B cell (primary cell): ENCODE data around the gene FAM186B. TPM values are rescaled to one million over a fixed set of nuclear protein-coding genes. Genes with fewer than 3 reads are reported as not detected.

Source experiments
- ATAC-seq: fragments of 200-7000 bp; cut with Tn5 transposase; one replicate; pipeline ENCODE4 v1.10.0; 2021; ENCODE audit warnings: low read depth, mild to moderate bottlenecking, moderate number of reproducible peaks, moderate library complexity
- CTCF ChIA-PET: fragments of 350-600 bp; sonication (Branson Sonifier 250); formaldehyde crosslinking; loops from one replicate; lab custom pipeline; 2021; ENCODE audit warnings: antibody characterized with exemption, inconsistent platforms; lab: Charles Lee
- POLR2A ChIA-PET: fragments of 350-600 bp; sonication (Branson Sonifier 250); formaldehyde crosslinking; loops from one replicate; lab custom pipeline; 2021; ENCODE audit warnings: antibody characterized with exemption; lab: Charles Lee
- DNase-seq: peaks from one replicate; pipeline ENCODE4 v3.0.0; 2013
- H2AFZ ChIP-seq: 2 replicates; pipeline ENCODE4 v1.6.1; 2012; ENCODE audit warnings: mild to moderate bottlenecking, low read depth, low read length; ENCODE audit not compliant: insufficient read depth, poor library complexity, severe bottlenecking
- H3K27ac ChIP-seq, 2 donors: 1 replicate in 1 of 2; 2 replicates in 1 of 2; pipeline ENCODE4 v1.5.1; 2012 to 2013; ENCODE audit warnings: low read length in 2 of 2, mild to moderate bottlenecking in 2 of 2, moderate library complexity in 1 of 2
- H3K27me3 ChIP-seq, 4 experiments: fragments of 200-600 bp in 1 of 4; sonication (generic) in 1 of 4; replicated peaks in 1 of 4; 1 replicate in 2 of 4; 2 replicates in 2 of 4; pipeline versions ENCODE4 v1.6.1 to v1.7.0; 2013 to 2016; ENCODE audit warnings: low read length in 3 of 4, mild to moderate bottlenecking in 2 of 4, mixed read lengths in 1 of 4, moderate library complexity in 1 of 4; ENCODE audit not compliant: insufficient read depth in 4 of 4, control insufficient read depth in 3 of 4; ENCODE audit errors: control extremely low read depth in 1 of 4
- H3K36me3 ChIP-seq, 2 experiments: replicated peaks in 1 of 2; 1 replicate in 1 of 2; 2 replicates in 1 of 2; pipeline versions ENCODE4 v1.6.1 to v1.7.1; 2013; ENCODE audit warnings: low read length in 1 of 2; ENCODE audit not compliant: insufficient read depth in 2 of 2, control insufficient read depth in 1 of 2; ENCODE audit errors: control extremely low read depth in 1 of 2, extremely low read depth in 1 of 2
- H3K4me1 ChIP-seq, 2 donors: fragments of 200-600 bp in 1 of 2; sonication (generic) in 1 of 2; 1 replicate in 1 of 2; 2 replicates in 1 of 2; pipeline versions ENCODE4 v1.5.1 to v1.6.1; 2013 to 2017; ENCODE audit warnings: low read length in 2 of 2; ENCODE audit not compliant: control insufficient read depth in 2 of 2, insufficient read depth in 2 of 2
- H3K4me2 ChIP-seq: replicated peaks from 2 replicates; pipeline ENCODE3; 2012; ENCODE audit warnings: mild to moderate bottlenecking, low read depth, low read length; ENCODE audit not compliant: poor library complexity, severe bottlenecking
- H3K4me3 ChIP-seq, 5 experiments: fragments of 200-600 bp in 1 of 5; sonication (generic) in 1 of 5; 1 replicate in 3 of 5; 2 replicates in 2 of 5; pipeline versions ENCODE4 v1.5.1 to v1.7.0; 2011 to 2016; ENCODE audit warnings: low read length in 4 of 5, mild to moderate bottlenecking in 4 of 5, low read depth in 2 of 5, control low read depth in 1 of 5, moderate library complexity in 1 of 5; ENCODE audit not compliant: insufficient read depth in 1 of 5; ENCODE audit errors: control extremely low read depth in 1 of 5, extremely low read depth in 1 of 5
- H3K79me2 ChIP-seq: fragments of 200-600 bp; sonication (generic); one replicate; pipeline ENCODE4 v1.6.0; 2016; ENCODE audit warnings: low read length; ENCODE audit not compliant: control insufficient read depth, insufficient read depth
- H3K9ac ChIP-seq: fragments of 200-600 bp; sonication (generic); 2 replicates; pipeline ENCODE4 v1.6.1; 2017; ENCODE audit warnings: mild to moderate bottlenecking, low read length, moderate library complexity
- H3K9me3 ChIP-seq, 3 donors: one replicate each; pipeline versions ENCODE4 v1.6.1 to v1.7.1; 2013; ENCODE audit warnings: low read length in 2 of 3; ENCODE audit not compliant: control insufficient read depth in 2 of 3, insufficient read depth in 1 of 3; ENCODE audit errors: control extremely low read depth in 1 of 3
- H4K20me1 ChIP-seq: 2 replicates; pipeline ENCODE4 v1.6.0; 2012; ENCODE audit warnings: mild to moderate bottlenecking, low read length; ENCODE audit not compliant: insufficient read depth, control insufficient read depth, poor library complexity, severe bottlenecking
- H3K27ac Mint-ChIP-seq: one replicate; pipeline ENCODE4 v1.8.0; 2021; ENCODE audit warnings: mixed read lengths
- H3K27me3 Mint-ChIP-seq: one replicate; pipeline ENCODE4 v1.8.0; 2021; ENCODE audit warnings: mixed read lengths
- H3K4me1 Mint-ChIP-seq: one replicate; pipeline ENCODE4 v1.8.0; 2021; ENCODE audit warnings: mixed read lengths
- H3K4me3 Mint-ChIP-seq: one replicate; pipeline ENCODE4 v1.8.0; 2021; ENCODE audit warnings: mixed read lengths
- H3K9me3 Mint-ChIP-seq: one replicate; pipeline ENCODE4 v1.8.0; 2022; ENCODE audit warnings: mixed read lengths; ENCODE audit not compliant: insufficient read depth
- CTCF ChIP-seq: fragments of 200-600 bp; IDR thresholded peaks from one replicate; pipeline ENCODE4 v1.8.0; 2022; ENCODE audit warnings: antibody characterized with exemption, mild to moderate bottlenecking
- EZH2 ChIP-seq: IDR thresholded peaks from 2 replicates; pipeline ENCODE4 v1.6.1; 2012; ENCODE audit warnings: borderline replicate concordance, low read depth, mild to moderate bottlenecking, moderate library complexity, low read length; ENCODE audit not compliant: insufficient read depth, poor library complexity, severe bottlenecking
- WGBS: methylation state at CpG from one replicate; pipeline ENCODE4 v1.1.5; 2013; ENCODE audit warnings: missing lambda C conversion rate; ENCODE audit not compliant: insufficient coverage; 5-methylcytosine and 5-hydroxymethylcytosine counted together
- intact Hi-C: fragments of 100-400 bp; cut with micrococcal nuclease; formaldehyde crosslinking; loops from one replicate; pipeline ENCODE4 v1.10.0; 2022
- polyA plus RNA-seq: library from polyadenylated mRNA; depleted of rRNA; stranded (reverse); fragments of >200 nt; gene quantifications from 2 replicates; pipeline ENCODE4 v1.2.3, GENCODE V29; 2012
- total RNA-seq, 2 donors: library from RNA; stranded (reverse); fragments of 120-200 nt in 1 of 2; gene quantifications; 1 replicate in 1 of 2; 2 replicates in 1 of 2; pipeline versions ENCODE4 v1.2.3 to v1.2.4, GENCODE V29; 2013 to 2022

FAM186B gene
- total and polyA plus RNA-seq, 2 donors (not counting 1 experiment from before 2014, with no cell fraction given): 0.13 to 0.47 TPM

DNA sequence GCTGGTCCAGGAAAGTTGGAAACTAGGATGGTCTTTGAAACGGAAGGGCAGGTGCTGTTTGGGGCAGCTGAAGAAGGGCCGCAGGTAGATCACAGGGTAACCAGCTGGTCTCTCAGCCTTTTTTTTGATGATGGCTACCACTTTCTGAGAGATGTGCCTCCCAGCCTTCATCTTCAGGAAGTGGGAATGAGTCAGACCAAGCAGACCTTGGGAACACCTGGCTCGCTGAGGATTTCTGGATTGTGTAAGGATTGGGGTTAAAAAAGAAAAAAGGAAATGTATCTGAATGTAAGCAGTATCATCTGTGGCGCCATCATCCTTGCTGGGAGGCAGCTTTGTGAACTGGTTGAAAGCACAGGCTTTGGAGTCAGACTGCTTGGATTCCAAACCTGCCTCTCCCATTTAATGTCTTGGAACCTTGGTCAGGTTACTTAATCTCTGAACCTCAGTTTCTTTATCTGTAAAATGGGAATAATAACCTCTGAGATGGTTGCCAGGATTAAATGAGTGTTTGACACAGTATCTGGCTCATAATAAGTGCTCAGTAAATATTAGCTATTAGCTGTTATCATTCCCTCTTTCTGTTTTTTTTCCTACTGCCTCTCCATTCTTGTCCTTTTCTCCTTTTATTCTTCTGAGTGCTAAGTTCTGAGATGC, 19.6 kb upstream of the FAM186B start:
- H3K36me3 ChIP-seq: no peaks in the 10 kb centered on the region
- ChIA-PET CTCF (interaction anchor here (0.6 to 5.4 kb wide), 7 partner anchors 11 to 216 kb away, joined by 3 to 61 read pairs (median 5); no protein-coding TSS in a partner anchor), POLR2A (interaction anchor here (0.6 kb wide), 1 partner anchor 152 kb away, joined by 4 read pairs; no protein-coding TSS in a partner anchor)
- Mint-ChIP-seq H3K27ac (peak overlapping the region; percentile 11), H3K4me1 (peaks cover 19% of the 10 kb centered on the region), H3K4me3 (peak overlapping the region; percentile 66), H3K27me3 (no peaks in the 10 kb centered on the region), H3K9me3 (no peaks in the 10 kb centered on the region)
- DNase-seq: peak; percentile 31
- no peaks in the 10 kb centered on the region for H3K9me3 ChIP-seq
- H3K79me2 ChIP-seq: no peaks in the 10 kb centered on the region
- H3K4me1 ChIP-seq: peaks cover 11 to 21% of the 10 kb centered on the region in 2 donors
- 77% methylated on average over 4 of the region's 4 CpGs for WGBS
- no peak for ATAC-seq
- H3K27ac ChIP-seq: no peak overlapping the region
- no peak overlapping the region for H3K9ac ChIP-seq
- H3K4me3 ChIP-seq: no peak overlapping the region
- H3K27me3 ChIP-seq: no peaks in the 10 kb centered on the region
- H3K4me2 ChIP-seq: no peak overlapping the region
- H2AFZ ChIP-seq: no peak overlapping the region
- no peak for TF ChIP-seq EZH2
- TF ChIP-seq CTCF: no peak
- no peaks in the 10 kb centered on the region for H4K20me1 ChIP-seq
- intact Hi-C loops: loop anchor here (5.0 kb wide), 2 partner anchors 493 to 758 kb away; partner anchors contain the start of genes RND1 and TUBA1B
